COR-L47 (cell line): Measurements from ENCODE around the gene BDNF.
"Not testable (repeated sequence)": the region's sequence is repeated elsewhere in the genome, so short reads cannot be mapped to it uniquely, and the experiment has no call there.

ENCODE experiments used
- DNase-seq: peaks from one replicate; lab custom pipeline; 2025; lab: John Stamatoyannopoulos, UW

BDNF gene

GRCh38 chr11:27665508-27666101, 34.6 kb downstream of the BDNF start:
- DNase-seq, result not testable (repeated sequence)

- no peak for DNase-seq
Observed at GRCh38 chr11:27663326-27663725, 36.9 kb downstream of the BDNF start.

- no peak for DNase-seq
Observed at GRCh38 chr11:27660171-27660570, 40.1 kb downstream of the BDNF start.

- no peak for DNase-seq
Observed at GRCh38 chr11:27658535-27659236, 41.6 kb downstream of the BDNF start.

- DNase-seq, result no peak
Observed at GRCh38 chr11:27656806-27657483, 43.3 kb downstream of the BDNF start.

GRCh38 chr11:27656320-27656719, 43.9 kb downstream of the BDNF start:
- no peak for DNase-seq

GRCh38 chr11:27653990-27654758, 46.1 kb downstream of the BDNF start:
- DNase-seq, result no peak

- DNase-seq, result no peak
Observed at GRCh38 chr11:27651711-27652110, 48.5 kb downstream of the BDNF start.

GRCh38 chr11:27650988-27651387, 49.3 kb downstream of the BDNF start:
- no peak for DNase-seq

- DNase-seq, result no peak
Observed at GRCh38 chr11:27649800-27650199, 50.5 kb downstream of the BDNF start.

- DNase-seq, result no peak
Observed at GRCh38 chr11:27648840-27649239, 51.4 kb downstream of the BDNF start.

- no peak for DNase-seq
Observed at GRCh38 chr11:27646051-27646818, 54.0 kb downstream of the BDNF start.

GRCh38 chr11:27642954-27643353, 57.3 kb downstream of the BDNF start:
- DNase-seq, result no peak

GRCh38 chr11:27640954-27641353, 59.3 kb downstream of the BDNF start:
- no peak for DNase-seq

- DNase-seq, result no peak
Observed at GRCh38 chr11:27635567-27636037, 64.7 kb downstream of the BDNF start.

- DNase-seq, result not testable (repeated sequence)
Observed at GRCh38 chr11:27634776-27635175, 65.5 kb downstream of the BDNF start.

GRCh38 chr11:27634282-27634681, 66.0 kb downstream of the BDNF start:
- DNase-seq, result not testable (repeated sequence)

GRCh38 chr11:27629023-27629422, 71.2 kb downstream of the BDNF start:
- not testable (repeated sequence) for DNase-seq

GRCh38 chr11:27627979-27628378, 72.3 kb downstream of the BDNF start:
- no peak for DNase-seq

GRCh38 chr11:27626938-27627586, 73.2 kb downstream of the BDNF start:
- no peak for DNase-seq
